GM18909 (cell line): Measurements from ENCODE around the gene NCOA1.

ENCODE experiments used
- ATAC-seq: cut with Tn5 transposase; IDR thresholded peaks from one replicate; pipeline ENCODE4 v1.9.1; 2021; ENCODE audit warnings: mild to moderate bottlenecking; ENCODE audit not compliant: unreplicated experiment, poor library complexity

The NCOA1 gene

DNA sequence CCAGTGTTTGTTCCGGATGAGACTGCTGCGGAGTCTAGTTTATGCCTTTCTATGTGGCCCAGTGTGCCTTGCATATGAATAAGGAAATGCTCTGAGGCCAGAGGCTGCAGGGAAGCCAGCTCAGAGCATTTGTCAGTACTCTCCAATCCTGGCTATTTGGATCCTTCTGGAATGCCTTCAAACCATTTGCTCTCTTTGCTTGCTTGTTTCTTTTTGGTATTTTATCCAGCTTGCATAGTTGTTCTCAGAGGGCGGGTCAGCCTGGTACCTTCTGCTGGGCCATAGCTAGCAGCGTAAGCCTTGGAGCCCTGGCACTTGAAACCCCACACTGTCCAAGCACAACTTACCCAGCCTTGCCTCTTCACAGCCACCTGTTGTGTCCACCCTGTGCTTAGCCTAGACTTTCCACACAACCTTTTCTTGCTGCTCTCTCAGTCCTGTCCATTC is 322.7 kb downstream of the NCOA1 start:
- no peak for ATAC-seq

GRCh38 chr2:24814516-24814915 is 323.5 kb downstream of the NCOA1 start:
- no peak for ATAC-seq

DNA sequence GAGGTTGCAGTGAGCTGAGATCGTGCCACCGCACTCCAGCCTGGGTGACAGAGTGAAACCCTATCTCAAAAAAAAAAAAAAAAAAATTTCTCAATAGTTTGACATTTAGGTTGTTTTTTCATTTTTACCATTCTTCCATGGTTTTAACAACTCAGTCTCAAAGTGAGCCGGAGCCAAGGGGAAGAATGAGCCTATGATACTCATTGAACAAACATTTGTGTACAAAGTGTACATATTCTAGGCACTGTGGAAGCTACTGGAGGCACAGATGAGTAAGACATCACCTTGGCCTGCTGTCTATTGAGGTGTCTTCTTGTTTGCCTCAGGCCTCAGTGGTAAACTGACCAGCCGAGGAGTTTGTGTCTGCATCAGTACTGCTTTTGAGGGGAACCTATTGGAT is 324.1 kb downstream of the NCOA1 start:
- ATAC-seq = no peak

DNA sequence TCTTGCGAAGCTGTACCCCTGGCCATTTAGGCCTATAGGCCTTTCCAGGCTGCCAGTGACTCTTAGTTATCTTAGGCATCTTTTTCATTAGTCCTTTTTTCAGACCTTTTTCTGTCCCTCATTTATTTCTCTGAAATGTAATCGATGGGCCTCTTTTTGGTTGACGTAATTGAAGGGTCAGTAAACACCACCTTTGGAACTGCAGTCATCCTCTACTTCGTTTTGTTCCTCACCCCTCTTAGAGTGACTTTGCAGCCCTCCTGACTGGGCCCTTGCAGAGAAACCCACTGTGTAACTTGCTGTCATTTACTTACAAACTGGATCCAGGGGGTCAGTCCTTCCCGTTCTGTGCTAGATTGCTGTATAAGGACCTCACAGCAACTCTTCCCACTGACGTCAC is 325.4 kb downstream of the NCOA1 start:
- no peak for ATAC-seq

GRCh38 chr2:24816884-24817283 is 325.8 kb downstream of the NCOA1 start:
- no peak for ATAC-seq

- ATAC-seq = no peak
Measured at GRCh38 chr2:24818721-24819167, 327.7 kb downstream of the NCOA1 start.

DNA sequence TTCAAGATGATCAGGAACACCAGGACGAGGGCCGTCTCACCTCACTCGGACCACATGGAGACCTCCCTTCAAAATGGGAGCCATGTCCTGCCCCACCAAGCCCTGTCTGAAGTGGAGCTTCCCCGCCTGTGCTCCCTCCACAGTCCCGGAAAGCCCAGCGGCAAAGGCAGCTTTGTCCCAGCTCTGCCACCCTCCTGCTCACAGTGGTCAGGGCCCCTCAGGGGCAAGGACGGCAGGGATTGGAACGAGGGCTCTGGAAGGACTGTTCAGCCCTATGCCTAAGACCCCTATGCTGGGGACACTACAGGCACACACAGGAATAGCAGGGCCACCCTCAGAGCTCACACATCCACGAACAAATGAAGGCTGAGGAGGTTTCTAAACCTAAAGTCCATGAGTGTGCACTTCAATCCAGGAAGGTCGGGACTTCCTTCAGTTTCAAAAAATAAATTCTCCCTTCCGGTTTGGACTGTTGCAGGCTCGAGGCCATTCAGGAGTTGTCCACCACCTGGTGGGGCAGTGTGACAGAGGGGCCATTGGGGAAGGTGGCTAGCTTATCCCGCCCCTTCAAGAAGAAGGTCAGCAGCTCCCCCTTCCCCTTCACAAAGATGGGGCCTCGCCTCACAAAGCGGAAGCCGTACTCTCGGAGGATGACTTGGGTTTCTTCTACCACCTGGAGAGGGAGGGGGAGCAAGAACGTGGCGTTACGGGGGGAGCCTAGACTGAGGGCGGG is 328.6 kb downstream of the NCOA1 start:
- ATAC-seq = no peak

DNA sequence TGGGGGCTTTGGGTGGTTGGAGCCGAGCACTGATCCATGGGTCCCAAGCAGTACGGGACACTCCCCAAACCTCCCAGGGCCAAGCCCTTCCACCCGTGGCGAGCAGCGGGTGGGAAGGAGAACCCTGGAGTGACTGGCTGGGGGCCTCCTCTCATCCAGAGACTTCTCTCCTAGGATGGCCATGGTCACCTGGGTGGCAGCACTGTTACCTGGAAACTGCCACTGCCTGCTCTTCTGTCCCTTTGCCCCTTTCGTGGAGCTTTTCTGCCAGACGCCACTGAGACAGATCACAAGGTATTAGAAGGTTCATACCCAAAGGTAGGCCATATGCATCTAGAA is 329.1 kb downstream of the NCOA1 start:
- ATAC-seq = no peak
